Hepatocyte (in vitro differentiated cells): ENCODE data around the gene PCDH9. TPM values are rescaled to one million over a fixed set of nuclear protein-coding genes. Genes with fewer than 3 reads are reported as not detected.

Source experiments
- DNase-seq: peaks from one replicate; pipeline ENCODE4 v3.0.0-alpha.2; 2016; ENCODE audit warnings: low spot score
- H2AFZ ChIP-seq: fragments of 200-600 bp; sonication (generic); 2 replicates; pipeline ENCODE4 v1.6.0; 2016; ENCODE audit warnings: antibody characterized with exemption, mild to moderate bottlenecking
- H3K27ac ChIP-seq: fragments of 200-600 bp; sonication (generic); 2 replicates; pipeline ENCODE4 v1.5.1; 2016; ENCODE audit warnings: mild to moderate bottlenecking
- H3K27me3 ChIP-seq: fragments of 200-600 bp; sonication (generic); 2 replicates; pipeline ENCODE4 v1.6.1; 2016
- H3K36me3 ChIP-seq: fragments of 200-600 bp; sonication (generic); replicated peaks from 2 replicates; pipeline ENCODE4 v1.5.1; 2016; ENCODE audit warnings: low read depth; ENCODE audit not compliant: insufficient read depth
- H3K4me1 ChIP-seq: fragments of 200-600 bp; sonication (generic); 2 replicates; pipeline ENCODE4 v1.5.1; 2016; ENCODE audit warnings: mild to moderate bottlenecking, moderate library complexity; ENCODE audit not compliant: insufficient read depth
- H3K4me2 ChIP-seq: fragments of 200-600 bp; sonication (generic); 2 replicates; pipeline ENCODE4 v1.6.0; 2016
- H3K4me3 ChIP-seq: fragments of 200-600 bp; sonication (generic); 2 replicates; pipeline ENCODE4 v1.5.1; 2016; ENCODE audit warnings: mild to moderate bottlenecking
- H3K79me2 ChIP-seq: fragments of 200-600 bp; sonication (generic); 2 replicates; pipeline ENCODE4 v1.6.0; 2017; ENCODE audit warnings: mild to moderate bottlenecking
- H3K9me2 ChIP-seq: fragments of 200-600 bp; sonication (generic); replicated peaks from 2 replicates; pipeline ENCODE4 v1.6.0; 2017; ENCODE audit warnings: mild to moderate bottlenecking; ENCODE audit not compliant: insufficient read depth
- H3K9me3 ChIP-seq: fragments of 200-600 bp; sonication (generic); 2 replicates; pipeline ENCODE4 v1.5.1; 2016; ENCODE audit warnings: low read depth, mild to moderate bottlenecking
- H4K20me1 ChIP-seq: fragments of 200-600 bp; sonication (generic); 2 replicates; pipeline ENCODE4 v1.6.0; 2016; ENCODE audit warnings: mild to moderate bottlenecking; ENCODE audit not compliant: insufficient read depth, poor library complexity, severe bottlenecking
- EZH2 ChIP-seq: fragments of 200-600 bp; sonication (generic); IDR thresholded peaks from 2 replicates; pipeline ENCODE4 v1.6.1; 2016; ENCODE audit warnings: antibody characterized with exemption, mild to moderate bottlenecking, borderline replicate concordance
- EZH2phosphoT487 ChIP-seq: fragments of 200-600 bp; sonication (generic); IDR thresholded peaks from one replicate; pipeline ENCODE4 v1.6.1; 2018; ENCODE audit warnings: antibody characterized with exemption, mild to moderate bottlenecking, low read depth, moderate library complexity; ENCODE audit not compliant: unreplicated experiment, severe bottlenecking
- WGBS: methylation state at CpG from one replicate; pipeline ENCODE4 v1.1.6; 2016; ENCODE audit warnings: low lambda C conversion rate; ENCODE audit errors: missing lambda C conversion rate; 5-methylcytosine and 5-hydroxymethylcytosine counted together
- polyA plus RNA-seq: library from polyadenylated mRNA; unstranded; fragments of >200 nt; fragmentation: Nextera tagmentation; extraction: Ambion mirVana; gene quantifications from 2 replicates; pipeline ENCODE4 v1.2.1, GENCODE V29; 2016
- total RNA-seq: library from RNA; depleted of rRNA; stranded (reverse); fragments of >200 nt; gene quantifications from 2 replicates; pipeline ENCODE4 v1.2.3, GENCODE V29; 2014
- TF ChIP-seq, protein P1 (sequence below): fragments of 200-600 bp; sonication (generic); IDR thresholded peaks from 2 replicates; pipeline ENCODE4 v1.5.1; 2016; ENCODE audit warnings: antibody characterized with exemption, mild to moderate bottlenecking; ENCODE audit not compliant: poor library complexity

PCDH9 gene
- total and polyA plus RNA-seq, 2 experiments from 2014 or later: 6.9 to 15.0 TPM

DNA sequence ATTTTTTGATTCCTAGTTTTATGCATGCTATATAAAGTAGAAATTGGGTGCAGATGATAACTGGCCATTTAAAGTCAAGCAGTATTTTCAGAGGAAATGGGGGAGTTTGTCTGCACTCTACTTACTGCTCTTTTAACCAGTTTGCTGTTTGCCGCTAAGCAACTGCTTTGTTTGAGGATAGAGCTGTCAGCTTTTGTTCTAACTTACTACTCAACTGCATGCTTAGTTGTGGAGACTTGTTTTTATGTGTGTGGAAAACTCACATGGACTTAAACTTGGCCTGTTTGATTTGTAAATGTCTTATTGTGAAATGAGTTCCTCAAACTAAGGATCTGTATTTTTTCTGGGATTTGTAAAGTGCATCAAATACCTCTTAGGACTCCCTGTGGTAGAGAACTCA lies 591.1 kb downstream of the PCDH9 start:
- DNase-seq: no peak
- Histone ChIP-seq H3K4me3 (no peak overlapping the region), H3K4me1 (no peaks in the 10 kb centered on the region), H3K27ac (no peak overlapping the region), H3K9me2 (no peaks in the 10 kb centered on the region), H3K36me3 (no peaks in the 10 kb centered on the region), H3K79me2 (no peaks in the 10 kb centered on the region), H3K4me2 (no peak overlapping the region), H4K20me1 (no peaks in the 10 kb centered on the region), H2AFZ (no peak overlapping the region), H3K9me3 (no peaks in the 10 kb centered on the region), H3K27me3 (no peaks in the 10 kb centered on the region)
- 50% methylated on average over 1 of the region's 1 CpG for WGBS
- TF ChIP-seq EZH2phosphoT487: no peak
- no peak for TF ChIP-seq EZH2
- TF ChIP-seq, protein P1, sequence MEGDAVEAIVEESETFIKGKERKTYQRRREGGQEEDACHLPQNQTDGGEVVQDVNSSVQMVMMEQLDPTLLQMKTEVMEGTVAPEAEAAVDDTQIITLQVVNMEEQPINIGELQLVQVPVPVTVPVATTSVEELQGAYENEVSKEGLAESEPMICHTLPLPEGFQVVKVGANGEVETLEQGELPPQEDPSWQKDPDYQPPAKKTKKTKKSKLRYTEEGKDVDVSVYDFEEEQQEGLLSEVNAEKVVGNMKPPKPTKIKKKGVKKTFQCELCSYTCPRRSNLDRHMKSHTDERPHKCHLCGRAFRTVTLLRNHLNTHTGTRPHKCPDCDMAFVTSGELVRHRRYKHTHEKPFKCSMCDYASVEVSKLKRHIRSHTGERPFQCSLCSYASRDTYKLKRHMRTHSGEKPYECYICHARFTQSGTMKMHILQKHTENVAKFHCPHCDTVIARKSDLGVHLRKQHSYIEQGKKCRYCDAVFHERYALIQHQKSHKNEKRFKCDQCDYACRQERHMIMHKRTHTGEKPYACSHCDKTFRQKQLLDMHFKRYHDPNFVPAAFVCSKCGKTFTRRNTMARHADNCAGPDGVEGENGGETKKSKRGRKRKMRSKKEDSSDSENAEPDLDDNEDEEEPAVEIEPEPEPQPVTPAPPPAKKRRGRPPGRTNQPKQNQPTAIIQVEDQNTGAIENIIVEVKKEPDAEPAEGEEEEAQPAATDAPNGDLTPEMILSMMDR: no peak

DNA sequence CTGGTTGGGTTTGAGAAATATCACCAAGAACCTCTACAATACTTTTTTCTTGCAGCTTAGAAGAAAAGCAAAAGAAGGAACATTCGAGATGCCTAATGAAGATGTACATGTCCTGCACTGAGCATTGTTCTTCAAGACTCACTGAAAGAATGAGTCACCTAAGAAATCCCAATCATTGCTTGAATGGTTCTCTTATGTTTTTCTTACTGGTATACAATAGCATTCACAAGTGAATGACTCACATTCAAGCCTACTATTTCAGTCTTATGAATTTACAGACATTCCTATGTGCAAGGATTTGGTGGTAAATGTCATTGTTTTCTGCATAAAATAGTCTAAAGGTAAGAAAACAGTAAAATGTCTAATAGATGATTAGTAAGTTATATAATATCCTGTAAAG lies 594.6 kb downstream of the PCDH9 start:
- no peak for DNase-seq
- Histone ChIP-seq H3K9me2 (no peaks in the 10 kb centered on the region), H3K9me3 (no peaks in the 10 kb centered on the region), H3K4me1 (no peaks in the 10 kb centered on the region), H3K4me2 (no peak overlapping the region), H2AFZ (no peak overlapping the region), H3K27me3 (no peaks in the 10 kb centered on the region), H3K36me3 (no peaks in the 10 kb centered on the region), H4K20me1 (no peaks in the 10 kb centered on the region), H3K79me2 (no peaks in the 10 kb centered on the region), H3K4me3 (no peak overlapping the region), H3K27ac (no peak overlapping the region)
- TF ChIP-seq, protein P1: no peak
- TF ChIP-seq EZH2 (no peak), EZH2phosphoT487 (no peak)
- 96% methylated on average over 1 of the region's 1 CpG for WGBS

DNA sequence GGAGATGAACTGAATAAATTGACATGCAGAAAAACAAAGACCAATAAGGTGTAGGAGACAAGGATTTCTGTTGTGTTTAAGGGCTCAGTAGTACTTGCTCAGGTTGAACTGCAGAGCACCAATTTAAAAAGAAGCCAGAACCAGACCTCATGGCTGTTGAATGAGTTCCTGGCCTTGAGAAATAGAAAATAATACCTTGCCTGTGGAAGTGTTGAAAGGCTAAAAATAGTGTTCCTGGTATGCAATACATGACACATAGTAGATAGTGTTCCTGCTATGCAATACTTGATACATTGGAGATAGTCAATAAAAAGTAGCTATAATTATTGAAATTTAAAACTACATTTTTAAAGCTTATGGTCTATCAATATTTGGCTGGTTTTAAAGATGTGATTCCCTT lies 595.8 kb downstream of the PCDH9 start:
- H2AFZ ChIP-seq: no peak overlapping the region
- no peak for DNase-seq
- H3K4me2 ChIP-seq: no peak overlapping the region
- H3K9me3 ChIP-seq: no peaks in the 10 kb centered on the region
- H3K36me3 ChIP-seq: no peaks in the 10 kb centered on the region
- no peaks in the 10 kb centered on the region for H3K79me2 ChIP-seq
- H3K4me1 ChIP-seq: no peaks in the 10 kb centered on the region
- no peak overlapping the region for H3K4me3 ChIP-seq
- no peaks in the 10 kb centered on the region for H3K27me3 ChIP-seq
- no peaks in the 10 kb centered on the region for H4K20me1 ChIP-seq
- H3K27ac ChIP-seq: no peak overlapping the region
- no peak for TF ChIP-seq EZH2phosphoT487
- no peak for TF ChIP-seq EZH2
- TF ChIP-seq, protein P1: no peak
- H3K9me2 ChIP-seq: no peaks in the 10 kb centered on the region

DNA sequence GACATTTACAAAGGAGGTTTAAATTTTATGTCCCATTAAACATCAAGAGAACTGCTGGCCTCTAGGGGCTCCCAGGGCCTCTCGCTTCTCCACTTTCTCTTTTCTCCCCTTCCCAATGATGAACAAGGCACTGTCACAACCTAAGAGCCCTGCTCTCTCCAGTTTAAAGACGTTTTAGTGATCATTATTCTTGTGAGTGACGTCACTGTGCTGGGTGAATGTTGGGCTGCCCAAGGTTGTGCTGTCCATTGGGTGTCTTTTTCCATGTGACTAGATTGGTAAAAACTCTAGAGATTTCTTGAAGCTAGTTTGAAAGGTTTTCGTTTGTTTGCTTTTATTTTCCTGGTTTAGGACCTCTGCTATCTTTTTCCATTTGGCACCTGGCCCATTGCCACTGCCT lies 602.6 kb downstream of the PCDH9 start:
- Histone ChIP-seq H2AFZ (no peak overlapping the region), H3K9me3 (no peaks in the 10 kb centered on the region), H3K4me2 (no peak overlapping the region), H4K20me1 (no peaks in the 10 kb centered on the region), H3K79me2 (no peaks in the 10 kb centered on the region), H3K4me3 (no peak overlapping the region), H3K4me1 (no peaks in the 10 kb centered on the region), H3K27me3 (no peaks in the 10 kb centered on the region), H3K27ac (no peak overlapping the region), H3K36me3 (no peaks in the 10 kb centered on the region), H3K9me2 (no peaks in the 10 kb centered on the region)
- TF ChIP-seq, protein P1: no peak
- TF ChIP-seq EZH2 (no peak), EZH2phosphoT487 (no peak)
- DNase-seq: no peak
- WGBS: 72% methylated on average over 4 of the region's 4 CpGs
